B cell (primary cell): ENCODE data around the gene XYLT1. TPM values are rescaled to one million over a fixed set of nuclear protein-coding genes. Genes with fewer than 3 reads are reported as not detected.

Source experiments
- ATAC-seq: fragments of 200-7000 bp; cut with Tn5 transposase; one replicate; pipeline ENCODE4 v1.10.0; 2021; ENCODE audit warnings: low read depth, mild to moderate bottlenecking, moderate number of reproducible peaks, moderate library complexity
- CTCF ChIA-PET: fragments of 350-600 bp; sonication (Branson Sonifier 250); formaldehyde crosslinking; loops from one replicate; lab custom pipeline; 2021; ENCODE audit warnings: antibody characterized with exemption, inconsistent platforms; lab: Charles Lee
- POLR2A ChIA-PET: fragments of 350-600 bp; sonication (Branson Sonifier 250); formaldehyde crosslinking; loops from one replicate; lab custom pipeline; 2021; ENCODE audit warnings: antibody characterized with exemption; lab: Charles Lee
- DNase-seq: peaks from one replicate; pipeline ENCODE4 v3.0.0; 2013
- H2AFZ ChIP-seq: 2 replicates; pipeline ENCODE4 v1.6.1; 2012; ENCODE audit warnings: mild to moderate bottlenecking, low read depth, low read length; ENCODE audit not compliant: insufficient read depth, poor library complexity, severe bottlenecking
- H3K27ac ChIP-seq, 2 donors: 1 replicate in 1 of 2; 2 replicates in 1 of 2; pipeline ENCODE4 v1.5.1; 2012 to 2013; ENCODE audit warnings: low read length in 2 of 2, mild to moderate bottlenecking in 2 of 2, moderate library complexity in 1 of 2
- H3K27me3 ChIP-seq, 4 experiments: fragments of 200-600 bp in 1 of 4; sonication (generic) in 1 of 4; replicated peaks in 1 of 4; 1 replicate in 2 of 4; 2 replicates in 2 of 4; pipeline versions ENCODE4 v1.6.1 to v1.7.0; 2013 to 2016; ENCODE audit warnings: low read length in 3 of 4, mild to moderate bottlenecking in 2 of 4, mixed read lengths in 1 of 4, moderate library complexity in 1 of 4; ENCODE audit not compliant: insufficient read depth in 4 of 4, control insufficient read depth in 3 of 4; ENCODE audit errors: control extremely low read depth in 1 of 4
- H3K36me3 ChIP-seq, 2 experiments: replicated peaks in 1 of 2; 1 replicate in 1 of 2; 2 replicates in 1 of 2; pipeline versions ENCODE4 v1.6.1 to v1.7.1; 2013; ENCODE audit warnings: low read length in 1 of 2; ENCODE audit not compliant: insufficient read depth in 2 of 2, control insufficient read depth in 1 of 2; ENCODE audit errors: control extremely low read depth in 1 of 2, extremely low read depth in 1 of 2
- H3K4me1 ChIP-seq, 2 donors: fragments of 200-600 bp in 1 of 2; sonication (generic) in 1 of 2; 1 replicate in 1 of 2; 2 replicates in 1 of 2; pipeline versions ENCODE4 v1.5.1 to v1.6.1; 2013 to 2017; ENCODE audit warnings: low read length in 2 of 2; ENCODE audit not compliant: control insufficient read depth in 2 of 2, insufficient read depth in 2 of 2
- H3K4me2 ChIP-seq: replicated peaks from 2 replicates; pipeline ENCODE3; 2012; ENCODE audit warnings: mild to moderate bottlenecking, low read depth, low read length; ENCODE audit not compliant: poor library complexity, severe bottlenecking
- H3K4me3 ChIP-seq, 5 experiments: fragments of 200-600 bp in 1 of 5; sonication (generic) in 1 of 5; 1 replicate in 3 of 5; 2 replicates in 2 of 5; pipeline versions ENCODE4 v1.5.1 to v1.7.0; 2011 to 2016; ENCODE audit warnings: low read length in 4 of 5, mild to moderate bottlenecking in 4 of 5, low read depth in 2 of 5, control low read depth in 1 of 5, moderate library complexity in 1 of 5; ENCODE audit not compliant: insufficient read depth in 1 of 5; ENCODE audit errors: control extremely low read depth in 1 of 5, extremely low read depth in 1 of 5
- H3K79me2 ChIP-seq: fragments of 200-600 bp; sonication (generic); one replicate; pipeline ENCODE4 v1.6.0; 2016; ENCODE audit warnings: low read length; ENCODE audit not compliant: control insufficient read depth, insufficient read depth
- H3K9ac ChIP-seq: fragments of 200-600 bp; sonication (generic); 2 replicates; pipeline ENCODE4 v1.6.1; 2017; ENCODE audit warnings: mild to moderate bottlenecking, low read length, moderate library complexity
- H3K9me3 ChIP-seq, 3 donors: one replicate each; pipeline versions ENCODE4 v1.6.1 to v1.7.1; 2013; ENCODE audit warnings: low read length in 2 of 3; ENCODE audit not compliant: control insufficient read depth in 2 of 3, insufficient read depth in 1 of 3; ENCODE audit errors: control extremely low read depth in 1 of 3
- H4K20me1 ChIP-seq: 2 replicates; pipeline ENCODE4 v1.6.0; 2012; ENCODE audit warnings: mild to moderate bottlenecking, low read length; ENCODE audit not compliant: insufficient read depth, control insufficient read depth, poor library complexity, severe bottlenecking
- H3K27ac Mint-ChIP-seq: one replicate; pipeline ENCODE4 v1.8.0; 2021; ENCODE audit warnings: mixed read lengths
- H3K27me3 Mint-ChIP-seq: one replicate; pipeline ENCODE4 v1.8.0; 2021; ENCODE audit warnings: mixed read lengths
- H3K4me1 Mint-ChIP-seq: one replicate; pipeline ENCODE4 v1.8.0; 2021; ENCODE audit warnings: mixed read lengths
- H3K4me3 Mint-ChIP-seq: one replicate; pipeline ENCODE4 v1.8.0; 2021; ENCODE audit warnings: mixed read lengths
- H3K9me3 Mint-ChIP-seq: one replicate; pipeline ENCODE4 v1.8.0; 2022; ENCODE audit warnings: mixed read lengths; ENCODE audit not compliant: insufficient read depth
- CTCF ChIP-seq: fragments of 200-600 bp; IDR thresholded peaks from one replicate; pipeline ENCODE4 v1.8.0; 2022; ENCODE audit warnings: antibody characterized with exemption, mild to moderate bottlenecking
- EZH2 ChIP-seq: IDR thresholded peaks from 2 replicates; pipeline ENCODE4 v1.6.1; 2012; ENCODE audit warnings: borderline replicate concordance, low read depth, mild to moderate bottlenecking, moderate library complexity, low read length; ENCODE audit not compliant: insufficient read depth, poor library complexity, severe bottlenecking
- WGBS: methylation state at CpG from one replicate; pipeline ENCODE4 v1.1.5; 2013; ENCODE audit warnings: missing lambda C conversion rate; ENCODE audit not compliant: insufficient coverage; 5-methylcytosine and 5-hydroxymethylcytosine counted together
- intact Hi-C: fragments of 100-400 bp; cut with micrococcal nuclease; formaldehyde crosslinking; loops from one replicate; pipeline ENCODE4 v1.10.0; 2022
- polyA plus RNA-seq: library from polyadenylated mRNA; depleted of rRNA; stranded (reverse); fragments of >200 nt; gene quantifications from 2 replicates; pipeline ENCODE4 v1.2.3, GENCODE V29; 2012
- total RNA-seq, 2 donors: library from RNA; stranded (reverse); fragments of 120-200 nt in 1 of 2; gene quantifications; 1 replicate in 1 of 2; 2 replicates in 1 of 2; pipeline versions ENCODE4 v1.2.3 to v1.2.4, GENCODE V29; 2013 to 2022

XYLT1 gene
- total and polyA plus RNA-seq, 2 donors (not counting 1 experiment from before 2014, with no cell fraction given), result 8.7 to 59.6 TPM

- H3K4me2 ChIP-seq, result peak overlapping the region; percentile 21
- no peak overlapping the region for H2AFZ ChIP-seq
- intact Hi-C loops, result no loop called here
- DNase-seq (no peak), ATAC-seq (no peak)
- Mint-ChIP-seq H3K27me3 (no peaks in the 10 kb centered on the region), H3K27ac (no peak overlapping the region), H3K4me1 (peaks cover 30% of the 10 kb centered on the region), H3K9me3 (no peaks in the 10 kb centered on the region), H3K4me3 (no peak overlapping the region)
- H3K9me3 ChIP-seq, result no peaks in the 10 kb centered on the region
- peaks cover 16 to 17% of the 10 kb centered on the region in 2 donors for H3K4me1 ChIP-seq
- H3K36me3 ChIP-seq, result peaks cover 3 to 17% of the 10 kb centered on the region in 2 experiments
- no peak overlapping the region for H3K4me3 ChIP-seq
- no peak overlapping the region for H3K9ac ChIP-seq
- no peak overlapping the region for H3K27ac ChIP-seq
- H3K27me3 ChIP-seq, result no peaks in the 10 kb centered on the region
- TF ChIP-seq EZH2 (no peak), CTCF (no peak)
- peaks cover 90% of the 10 kb centered on the region for H3K79me2 ChIP-seq
- ChIA-PET POLR2A (no interaction called here), CTCF (interaction anchor here (0.8 to 1.2 kb wide), 2 partner anchors 48 to 127 kb away, joined by 3 read pairs; no protein-coding TSS in a partner anchor)
- H4K20me1 ChIP-seq, result peaks cover 60% of the 10 kb centered on the region
- no CpG with 5 or more reads among the region's 3 CpGs for WGBS
Observed at GRCh38 chr16:17252701-17253100, 218.1 kb downstream of the XYLT1 start.

GRCh38 chr16:17252064-17252463, 218.7 kb downstream of the XYLT1 start:
- H3K79me2 ChIP-seq, result peaks cover 89% of the 10 kb centered on the region
- peaks cover 66% of the 10 kb centered on the region for H4K20me1 ChIP-seq
- H3K9ac ChIP-seq, result no peak overlapping the region
- H3K4me3 ChIP-seq, result no peak overlapping the region
- no peaks in the 10 kb centered on the region for H3K9me3 ChIP-seq
- H3K4me3 Mint-ChIP-seq, result no peak overlapping the region
- CTCF ChIA-PET, result interaction anchor here (0.8 kb wide), 1 partner anchor 48 kb away, joined by 3 read pairs; no protein-coding TSS in a partner anchor
- peak overlapping the region; percentile 21 for H3K4me2 ChIP-seq
- no peak overlapping the region for H3K27ac ChIP-seq
- POLR2A ChIA-PET, result no interaction called here
- intact Hi-C loops, result no loop called here
- no peak overlapping the region for H3K27ac Mint-ChIP-seq
- TF ChIP-seq CTCF (no peak), EZH2 (no peak)
- DNase-seq (no peak), ATAC-seq (no peak)
- 20% methylated on average over 2 of the region's 7 CpGs for WGBS
- H3K36me3 ChIP-seq, result peaks cover 2 to 11% of the 10 kb centered on the region in 2 experiments
- peaks cover 31% of the 10 kb centered on the region for H3K4me1 Mint-ChIP-seq
- H3K4me1 ChIP-seq, result peaks cover 16 to 17% of the 10 kb centered on the region in 2 donors
- no peaks in the 10 kb centered on the region for H3K27me3 ChIP-seq
- no peaks in the 10 kb centered on the region for H3K27me3 Mint-ChIP-seq
- H3K9me3 Mint-ChIP-seq, result no peaks in the 10 kb centered on the region
- H2AFZ ChIP-seq, result no peak overlapping the region
